AG04449 (cell line): ENCODE measurements around the gene PATL2.
"Not testable (repeated sequence)": the region's sequence is repeated elsewhere in the genome, so short reads cannot be mapped to it uniquely, and the experiment has no call there.

ENCODE experiments used
- CTCF ChIA-PET: fragments of 350-600 bp; formaldehyde crosslinking; extraction: SDS; loops from one replicate; lab custom pipeline; 2021; ENCODE audit warnings: antibody characterized with exemption; lab: Yijun Ruan, JAX
- POLR2A ChIA-PET: fragments of 400-600, 350-600 bp; formaldehyde crosslinking; extraction: SDS; loops from one replicate; lab custom pipeline; 2020; ENCODE audit warnings: antibody characterized with exemption, inconsistent platforms; lab: Yijun Ruan, JAX
- DNase-seq: peaks from one replicate; pipeline ENCODE4 v3.0.0-alpha.2; 2010; ENCODE audit warnings: low read depth, low spot score
- H3K4me3 ChIP-seq: 2 replicates; pipeline ENCODE4 v1.5.1; 2011; ENCODE audit warnings: low read depth, mild to moderate bottlenecking, control low read depth, low read length
- TF ChIP-seq, protein P1 (sequence below): IDR thresholded peaks from one replicate; pipeline ENCODE4 v1.5.1; 2011; ENCODE audit warnings: mild to moderate bottlenecking, moderate library complexity, low read length, control low read depth, inconsistent platforms; ENCODE audit not compliant: insufficient read depth; ENCODE audit errors: missing control alignments

The PATL2 gene

DNA sequence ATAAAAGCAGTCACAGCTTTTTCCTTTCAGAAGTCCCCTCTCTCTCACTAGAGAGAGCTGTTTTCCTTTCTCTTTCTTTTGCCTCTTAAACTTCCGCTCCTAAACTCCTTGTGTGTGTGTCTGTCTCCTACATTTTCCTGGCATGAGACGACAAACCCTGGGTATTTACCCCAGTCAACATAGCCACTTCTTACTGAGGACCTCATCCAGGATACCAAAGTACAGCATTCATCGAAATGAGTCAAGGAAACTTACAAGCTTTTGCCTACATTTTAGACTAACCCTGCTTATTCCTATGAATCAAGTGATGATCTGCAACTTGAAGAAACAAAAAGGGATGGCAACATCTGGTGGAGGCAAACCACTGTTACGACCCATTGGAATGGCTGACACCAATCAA, 16.7 kb downstream of the PATL2 start:
- no peak overlapping the region for H3K4me3 ChIP-seq
- TF ChIP-seq, protein P1, sequence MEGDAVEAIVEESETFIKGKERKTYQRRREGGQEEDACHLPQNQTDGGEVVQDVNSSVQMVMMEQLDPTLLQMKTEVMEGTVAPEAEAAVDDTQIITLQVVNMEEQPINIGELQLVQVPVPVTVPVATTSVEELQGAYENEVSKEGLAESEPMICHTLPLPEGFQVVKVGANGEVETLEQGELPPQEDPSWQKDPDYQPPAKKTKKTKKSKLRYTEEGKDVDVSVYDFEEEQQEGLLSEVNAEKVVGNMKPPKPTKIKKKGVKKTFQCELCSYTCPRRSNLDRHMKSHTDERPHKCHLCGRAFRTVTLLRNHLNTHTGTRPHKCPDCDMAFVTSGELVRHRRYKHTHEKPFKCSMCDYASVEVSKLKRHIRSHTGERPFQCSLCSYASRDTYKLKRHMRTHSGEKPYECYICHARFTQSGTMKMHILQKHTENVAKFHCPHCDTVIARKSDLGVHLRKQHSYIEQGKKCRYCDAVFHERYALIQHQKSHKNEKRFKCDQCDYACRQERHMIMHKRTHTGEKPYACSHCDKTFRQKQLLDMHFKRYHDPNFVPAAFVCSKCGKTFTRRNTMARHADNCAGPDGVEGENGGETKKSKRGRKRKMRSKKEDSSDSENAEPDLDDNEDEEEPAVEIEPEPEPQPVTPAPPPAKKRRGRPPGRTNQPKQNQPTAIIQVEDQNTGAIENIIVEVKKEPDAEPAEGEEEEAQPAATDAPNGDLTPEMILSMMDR = no peak
- ChIA-PET CTCF (interaction anchor here (0.8 to 1.2 kb wide), 2 partner anchors 16 to 31 kb away, joined by 3 read pairs; partner anchors contain the start of gene PATL2), POLR2A (interaction anchor here (0.8 kb wide), 1 partner anchor 17 kb away, joined by 3 read pairs; the partner anchor contains the start of genes B2M and PATL2)
- DNase-seq = no peak

DNA sequence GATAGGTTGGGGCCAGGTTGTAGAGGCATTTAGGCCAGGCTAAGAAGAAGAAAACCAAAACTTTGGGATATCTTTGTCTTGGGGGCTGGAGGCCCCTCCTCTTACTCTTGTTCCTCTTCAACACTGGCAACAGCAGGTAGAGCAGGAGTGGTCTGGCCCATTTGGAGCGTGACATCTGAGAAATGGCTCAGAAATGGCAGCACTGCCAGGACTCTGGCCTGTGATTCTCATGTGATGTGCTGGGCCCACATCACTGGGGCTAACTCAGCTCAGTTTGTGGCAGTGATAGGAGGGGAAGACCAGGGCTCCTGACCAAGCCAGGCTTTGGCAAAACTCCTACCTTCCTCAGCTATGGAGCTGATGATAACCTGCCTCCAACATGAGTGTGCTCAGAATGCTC, 18.5 kb downstream of the PATL2 start:
- TF ChIP-seq, protein P1 = no peak
- no peak for DNase-seq
- ChIA-PET POLR2A (no interaction called here), CTCF (no interaction called here)
- no peak overlapping the region for H3K4me3 ChIP-seq

DNA sequence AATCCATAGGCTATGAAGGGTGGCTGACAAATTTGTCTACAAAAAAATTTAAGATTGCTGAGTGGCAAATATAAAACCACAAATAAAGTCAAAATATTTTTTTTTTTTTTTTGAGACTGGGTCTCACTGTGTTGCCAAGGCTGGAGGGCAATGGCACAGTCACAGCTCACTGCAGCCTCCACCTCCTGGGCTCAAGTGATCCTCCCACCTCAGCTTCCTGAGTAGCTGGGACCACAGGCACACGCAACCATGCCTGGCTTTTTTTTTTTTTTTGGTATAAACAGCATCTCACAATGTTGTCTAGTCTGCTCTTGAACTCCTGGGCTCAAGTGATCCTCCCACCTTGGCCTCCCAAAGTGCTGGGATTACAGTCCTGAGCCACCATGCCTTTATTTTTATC, 20.9 kb downstream of the PATL2 start:
- DNase-seq, CTCF ChIA-PET, H3K4me3 ChIP-seq, POLR2A ChIA-PET: not testable (repeated sequence)

DNA sequence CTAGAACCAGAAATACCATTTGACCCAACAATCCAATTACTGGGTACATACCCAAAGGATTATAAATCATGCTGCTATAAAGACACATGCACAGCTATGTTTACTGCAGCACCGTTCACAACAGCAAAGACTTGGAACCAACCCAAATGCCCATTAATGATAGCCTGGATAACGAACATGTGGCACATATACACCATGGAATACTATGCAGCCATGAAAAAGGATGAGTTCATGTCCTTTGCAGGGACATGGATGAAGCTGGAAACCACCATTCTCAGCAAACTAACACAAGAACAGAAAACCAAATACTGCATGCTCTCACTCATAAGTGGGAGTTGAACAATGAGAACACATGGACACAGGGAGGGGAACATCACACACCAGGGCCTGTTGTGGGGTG, 21.8 kb downstream of the PATL2 start:
- CTCF ChIA-PET, DNase-seq, H3K4me3 ChIP-seq, POLR2A ChIA-PET: not testable (repeated sequence)

DNA sequence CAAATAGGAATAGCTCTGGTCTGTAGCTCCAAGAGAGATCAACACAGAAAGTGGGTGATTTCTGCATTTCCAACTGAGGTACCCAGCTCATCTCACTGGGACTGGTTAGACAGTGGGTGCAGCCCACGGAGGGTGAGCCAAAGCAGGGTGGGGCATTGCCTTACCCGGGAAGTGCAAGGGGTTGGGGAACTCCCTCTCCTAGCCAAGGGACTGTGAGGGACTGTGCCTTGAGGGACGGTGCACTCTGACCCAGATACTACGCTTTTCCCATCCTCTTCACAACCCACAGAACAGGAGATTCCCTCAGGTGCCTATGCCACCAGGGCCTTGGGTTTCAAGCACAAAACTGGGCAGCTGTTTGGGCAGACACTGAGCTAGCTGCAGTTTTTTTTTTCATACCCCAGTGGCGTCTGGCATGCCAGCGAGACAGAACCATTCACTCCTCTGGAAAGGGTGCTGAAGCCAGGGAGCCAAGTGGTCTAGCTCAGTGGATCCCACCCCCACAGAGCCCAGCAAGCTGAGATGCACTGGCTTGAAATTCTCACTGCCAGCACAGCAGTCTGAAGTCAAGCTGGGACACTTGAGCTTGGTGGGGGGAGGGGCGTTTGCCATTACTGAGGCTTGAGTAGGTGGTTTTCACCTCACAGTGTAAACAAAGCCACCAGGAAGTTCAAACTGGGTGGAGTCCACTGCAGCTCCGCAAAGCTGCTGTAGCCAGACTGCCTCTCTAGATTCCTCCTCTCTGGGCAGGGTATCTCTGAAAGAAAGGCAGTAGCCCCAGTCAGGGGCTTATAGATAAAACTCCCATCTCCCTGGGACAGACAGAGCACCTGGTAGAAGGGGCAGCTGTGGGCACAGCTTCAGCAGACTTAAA, 28.1 kb downstream of the PATL2 start:
- ChIA-PET POLR2A (interaction anchor here (0.8 kb wide), 1 partner anchor 29 kb away, joined by 3 read pairs; the partner anchor contains the start of genes B2M and PATL2), CTCF (interaction anchor here (2.0 kb wide), 1 partner anchor 19 kb away, joined by 6 read pairs; the partner anchor contains the start of gene SPG11)
- H3K4me3 ChIP-seq, DNase-seq: not testable (repeated sequence)

DNA sequence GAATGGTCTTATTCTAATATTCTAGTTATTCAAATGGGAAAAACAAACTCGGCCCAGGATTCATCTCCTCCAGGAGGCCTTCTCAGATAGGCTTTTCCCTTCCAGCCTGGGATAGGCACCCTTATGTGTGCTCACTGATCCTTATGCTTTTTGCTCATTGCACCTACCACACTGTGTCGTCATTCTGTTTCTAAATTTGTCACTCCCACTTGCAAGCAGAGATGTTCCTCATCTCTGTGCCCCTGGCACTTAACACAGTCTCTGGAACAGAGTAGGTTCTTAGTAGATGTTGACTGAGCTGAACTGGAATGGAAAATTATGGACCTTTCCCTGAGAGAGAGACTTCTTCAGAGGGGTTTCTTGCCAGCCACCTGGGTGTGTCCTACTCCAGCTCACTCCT, 28.9 kb downstream of the PATL2 start:
- TF ChIP-seq, protein P1 = no peak
- no peak for DNase-seq
- CTCF ChIA-PET = interaction anchor here (1.4 to 2.0 kb wide), 2 partner anchors 10 to 19 kb away, joined by 3 to 6 read pairs; partner anchors contain the start of gene SPG11
- H3K4me3 ChIP-seq = no peak overlapping the region
- POLR2A ChIA-PET = no interaction called here

DNA sequence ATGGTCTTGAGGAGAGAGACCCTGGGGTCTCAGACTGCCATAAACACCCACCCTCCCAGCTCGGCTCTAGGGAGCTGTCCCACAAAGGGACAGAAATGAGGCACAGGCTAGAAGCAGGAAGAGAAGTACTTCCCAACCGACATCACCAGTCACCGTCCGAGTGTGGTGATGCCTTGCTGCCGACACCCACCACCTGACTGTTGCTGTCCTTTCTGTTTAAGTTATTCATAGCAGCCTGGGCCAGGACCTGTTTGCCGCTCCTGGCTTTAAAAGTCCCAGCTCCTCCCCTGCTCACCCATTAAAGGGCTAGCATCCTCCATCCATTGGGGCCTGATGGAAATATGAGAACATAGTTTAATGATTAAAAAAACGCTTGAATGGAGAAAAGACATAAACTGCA, 34.4 kb downstream of the PATL2 start:
- POLR2A ChIA-PET = no interaction called here

More for the DNA sequence above, 34.4 kb downstream of the PATL2 start:
- no peak for DNase-seq
- no peak overlapping the region for H3K4me3 ChIP-seq
- CTCF ChIA-PET = interaction anchor here (1.9 to 2.1 kb wide), 2 partner anchors 13 to 62 kb away, joined by 6 to 17 read pairs; partner anchors contain the start of gene SPG11
- TF ChIP-seq, protein P1 = no peak
